Breast epithelium (tissue), 3 donors: Measurements from ENCODE around the gene NRXN3.

Source experiments
- CTCF ChIP-seq, 3 donors: fragments of 450-650 bp; IDR thresholded peaks; one replicate each; pipeline ENCODE4 v1.5.1; 2016 to 2017; ENCODE audit warnings: antibody characterized with exemption in 3 of 3, mild to moderate bottlenecking in 3 of 3, moderate library complexity in 3 of 3
- POLR2A ChIP-seq: fragments of 450-650 bp; IDR thresholded peaks from one replicate; pipeline ENCODE4 v1.6.1; 2016; ENCODE audit warnings: antibody characterized with exemption, mild to moderate bottlenecking, moderate library complexity
- POLR2AphosphoS5 ChIP-seq, 3 donors: sonication (generic); formaldehyde crosslinking; IDR thresholded peaks; one replicate each; pipeline ENCODE4 v1.6.1; 2017; ENCODE audit warnings: antibody characterized with exemption in 3 of 3

GRCh38 chr14:79534703-79535353, 1364.7 kb downstream of the NRXN3 start:
- TF ChIP-seq CTCF (IDR thresholded peaks at IDR 0.05) (no peak), POLR2AphosphoS5 (IDR thresholded peaks at IDR 0.05) (no peak), POLR2A (no peak)
